H9 (cell line): Measurements from ENCODE around the gene SPTBN4. TPM values are rescaled to one million over a fixed set of nuclear protein-coding genes. Genes with fewer than 3 reads are reported as not detected.

ENCODE experiments used
- DNase-seq: peaks from one replicate; pipeline ENCODE4 v3.0.0-alpha.2; 2017
- H2AFZ ChIP-seq: one replicate; pipeline ENCODE4 v1.6.1; 2013; ENCODE audit warnings: mild to moderate bottlenecking, low read length, control low read depth, moderate library complexity
- H2AK5ac ChIP-seq: 2 replicates; pipeline ENCODE4 v1.6.1; 2013; ENCODE audit warnings: low read length, control low read depth, mixed read lengths; ENCODE audit not compliant: insufficient read length
- H2BK120ac ChIP-seq: one replicate; pipeline ENCODE4 v1.6.1; 2013; ENCODE audit warnings: low read depth, mild to moderate bottlenecking, low read length, control low read depth, inconsistent platforms; ENCODE audit not compliant: poor library complexity, severe bottlenecking
- H2BK12ac ChIP-seq: 2 replicates; pipeline ENCODE4 v1.6.1; 2013; ENCODE audit warnings: low read length, control low read depth, mixed read lengths, low read depth; ENCODE audit not compliant: insufficient read length
- H2BK15ac ChIP-seq: 2 replicates; pipeline ENCODE4 v1.6.1; 2013; ENCODE audit warnings: low read depth, low read length, control low read depth
- H2BK20ac ChIP-seq: one replicate; pipeline ENCODE4 v1.6.1; 2013; ENCODE audit warnings: low read depth, mild to moderate bottlenecking, low read length, control low read depth, inconsistent platforms; ENCODE audit not compliant: poor library complexity, severe bottlenecking
- H2BK5ac ChIP-seq: 2 replicates; pipeline ENCODE4 v1.6.1; 2013; ENCODE audit warnings: low read length, control low read depth, mixed read lengths; ENCODE audit not compliant: insufficient read length
- H3K14ac ChIP-seq: 2 replicates; pipeline ENCODE4 v1.6.1; 2013; ENCODE audit warnings: low read length, control low read depth; ENCODE audit not compliant: insufficient read depth
- H3K18ac ChIP-seq: 2 replicates; pipeline ENCODE4 v1.6.1; 2013; ENCODE audit warnings: low read depth, mild to moderate bottlenecking, mixed read lengths, low read length, control low read depth; ENCODE audit not compliant: insufficient read length
- H3K23ac ChIP-seq: 2 replicates; pipeline ENCODE4 v1.6.1; 2013; ENCODE audit warnings: low read length, control low read depth, mixed read lengths, low read depth; ENCODE audit not compliant: insufficient read length
- H3K23me2 ChIP-seq: 2 replicates; pipeline ENCODE4 v1.6.1; 2013; ENCODE audit warnings: low read depth, mild to moderate bottlenecking, mixed read lengths, low read length, control low read depth; ENCODE audit not compliant: insufficient read length, poor library complexity, severe bottlenecking
- H3K27ac ChIP-seq: 2 replicates; pipeline ENCODE4 v1.5.1; 2013; ENCODE audit warnings: low read length, control low read depth, mixed read lengths, low read depth; ENCODE audit not compliant: insufficient read length
- H3K27me3 ChIP-seq: 2 replicates; pipeline ENCODE4 v1.6.1; 2013; ENCODE audit warnings: low read length, control low read depth, inconsistent platforms; ENCODE audit not compliant: insufficient read depth
- H3K4ac ChIP-seq: 2 replicates; pipeline ENCODE4 v1.6.1; 2013; ENCODE audit warnings: low read depth, mild to moderate bottlenecking, control low read depth, inconsistent platforms, low read length, moderate library complexity
- H3K4me1 ChIP-seq: 2 replicates; pipeline ENCODE4 v1.6.1; 2013; ENCODE audit warnings: low read length, control low read depth, inconsistent platforms; ENCODE audit not compliant: insufficient read depth
- H3K4me2 ChIP-seq: 2 replicates; pipeline ENCODE4 v1.6.1; 2013; ENCODE audit warnings: low read length, control low read depth, mixed read lengths; ENCODE audit not compliant: insufficient read length, insufficient read depth
- H3K56ac ChIP-seq: 2 replicates; pipeline ENCODE4 v1.6.1; 2013; ENCODE audit warnings: low read depth, mild to moderate bottlenecking, mixed read lengths, low read length, control low read depth; ENCODE audit not compliant: insufficient read length
- H3K79me1 ChIP-seq: 2 replicates; pipeline ENCODE4 v1.6.1; 2013; ENCODE audit warnings: low read depth, mild to moderate bottlenecking, moderate library complexity, low read length, control low read depth, inconsistent platforms; ENCODE audit not compliant: insufficient read depth, poor library complexity, severe bottlenecking
- H3K79me2 ChIP-seq: 2 replicates; pipeline ENCODE4 v1.6.1; 2013; ENCODE audit warnings: low read length, control low read depth, inconsistent platforms; ENCODE audit not compliant: insufficient read depth
- H3K9ac ChIP-seq: 2 replicates; pipeline ENCODE4 v1.6.1; 2013; ENCODE audit warnings: low read length, control low read depth, mixed read lengths; ENCODE audit not compliant: insufficient read length; ENCODE audit errors: extremely low read depth
- H3K9me3 ChIP-seq: one replicate; pipeline ENCODE4 v1.6.1; 2013; ENCODE audit warnings: low read depth, low read length, inconsistent platforms; ENCODE audit not compliant: control insufficient read depth
- H3T11ph ChIP-seq: one replicate; pipeline ENCODE4 v1.6.1; 2013; ENCODE audit warnings: mild to moderate bottlenecking, low read length, control low read depth, inconsistent platforms
- H4K20me1 ChIP-seq: one replicate; pipeline ENCODE4 v1.6.1; 2013; ENCODE audit not compliant: control insufficient read depth, insufficient read length, insufficient read depth
- H4K5ac ChIP-seq: 2 replicates; pipeline ENCODE4 v1.6.1; 2013; ENCODE audit warnings: low read depth, mild to moderate bottlenecking, mixed read lengths, low read length, control low read depth; ENCODE audit not compliant: insufficient read length
- H4K8ac ChIP-seq: replicated peaks from 2 replicates; pipeline ENCODE4 v1.6.1; 2013; ENCODE audit warnings: low read length, control low read depth, mixed read lengths, low read depth; ENCODE audit not compliant: insufficient read length
- H4K91ac ChIP-seq: 2 replicates; pipeline ENCODE4 v1.6.1; 2013; ENCODE audit warnings: low read depth, mild to moderate bottlenecking, moderate library complexity, mixed read lengths, low read length, control low read depth; ENCODE audit not compliant: insufficient read length
- H3K27ac Mint-ChIP-seq, 3 experiments: 2 replicates in 2 of 3; 3 replicates in 1 of 3; pipeline ENCODE4 v1.8.0; 2020 to 2021; ENCODE audit warnings: mixed read lengths in 3 of 3, mild to moderate bottlenecking in 1 of 3, moderate library complexity in 1 of 3
- H3K27me3 Mint-ChIP-seq: 2 replicates; pipeline ENCODE4 v1.8.0; 2021; ENCODE audit warnings: low read depth, mild to moderate bottlenecking, moderate library complexity, mixed read lengths
- H3K36me3 Mint-ChIP-seq, 3 experiments: 2 replicates in 2 of 3; 3 replicates in 1 of 3; pipeline ENCODE4 v1.8.0; 2020 to 2021; ENCODE audit warnings: low read depth in 3 of 3, mixed read lengths in 3 of 3; ENCODE audit not compliant: insufficient read depth in 1 of 3
- H3K4me1 Mint-ChIP-seq, 2 experiments: 2 replicates each; pipeline ENCODE4 v1.8.0; 2020; ENCODE audit warnings: mixed read lengths in 2 of 2
- H3K4me3 Mint-ChIP-seq, 2 experiments: 2 replicates in 1 of 2; 3 replicates in 1 of 2; pipeline ENCODE4 v1.8.0; 2020 to 2021; ENCODE audit warnings: mild to moderate bottlenecking in 2 of 2, mixed read lengths in 2 of 2, moderate library complexity in 1 of 2
- H3K9me3 Mint-ChIP-seq, 2 experiments: 2 replicates in 1 of 2; 3 replicates in 1 of 2; pipeline ENCODE4 v1.8.0; 2020; ENCODE audit warnings: mild to moderate bottlenecking in 2 of 2, mixed read lengths in 2 of 2, moderate library complexity in 1 of 2
- WGBS: extraction: QIAGEN DNeasy Blood & Tissue Kit; methylation state at CpG from one replicate; pipeline ENCODE4 v1.1.7; 2013; ENCODE audit warnings: missing lambda C conversion rate, low lambda C conversion rate, mixed read lengths; ENCODE audit not compliant: insufficient read length; ENCODE audit errors: extremely low coverage; 5-methylcytosine and 5-hydroxymethylcytosine counted together
- total RNA-seq: library from RNA; stranded (reverse); gene quantifications from 2 replicates; pipeline ENCODE4 v1.2.1, GENCODE V29; 2021
- TF ChIP-seq, protein P1 (sequence below): fragments of 200-600 bp; sonication (generic); conservative IDR thresholded peaks from 3 replicates; pipeline ENCODE4 v1.8.0; 2021; ENCODE audit warnings: antibody characterized with exemption, mild to moderate bottlenecking

SPTBN4 gene
- total RNA-seq, 1 experiment from 2014 or later = 2.9 TPM

- peaks cover 3% of the 10 kb centered on the region for H3K23me2 ChIP-seq
- no peak within 1 kb of the TSS for H2BK20ac ChIP-seq
- H3K14ac ChIP-seq = peak within 1 kb of the TSS; percentile 98; the same call in 1 of the 2 replicates
- Mint-ChIP-seq H3K36me3 (peaks cover 15 to 30% (median 25%) of the 10 kb centered on the region in 3 experiments; a peak in 6 of 7 replicates), H3K4me3 (peak within 1 kb of the TSS; percentile 91 to 96), H3K4me1 (peaks cover 28 to 32% of the 10 kb centered on the region in 2 experiments), H3K27ac (peak within 1 kb of the TSS; percentile 98 to 100 (median 98)), H3K9me3 (no peaks in the 10 kb centered on the region; a peak in 1 of 5 replicates), H3K27me3 (no peaks in the 10 kb centered on the region)
- peak within 1 kb of the TSS; percentile 20 for H2BK5ac ChIP-seq
- H3K23ac ChIP-seq = no peak within 1 kb of the TSS
- H3K4me1 ChIP-seq = no peaks in the 10 kb centered on the region
- H3K9me3 ChIP-seq = no peaks in the 10 kb centered on the region
- H2BK15ac ChIP-seq = no peak within 1 kb of the TSS
- H2AK5ac ChIP-seq = no peak within 1 kb of the TSS
- TF ChIP-seq, protein P1, sequence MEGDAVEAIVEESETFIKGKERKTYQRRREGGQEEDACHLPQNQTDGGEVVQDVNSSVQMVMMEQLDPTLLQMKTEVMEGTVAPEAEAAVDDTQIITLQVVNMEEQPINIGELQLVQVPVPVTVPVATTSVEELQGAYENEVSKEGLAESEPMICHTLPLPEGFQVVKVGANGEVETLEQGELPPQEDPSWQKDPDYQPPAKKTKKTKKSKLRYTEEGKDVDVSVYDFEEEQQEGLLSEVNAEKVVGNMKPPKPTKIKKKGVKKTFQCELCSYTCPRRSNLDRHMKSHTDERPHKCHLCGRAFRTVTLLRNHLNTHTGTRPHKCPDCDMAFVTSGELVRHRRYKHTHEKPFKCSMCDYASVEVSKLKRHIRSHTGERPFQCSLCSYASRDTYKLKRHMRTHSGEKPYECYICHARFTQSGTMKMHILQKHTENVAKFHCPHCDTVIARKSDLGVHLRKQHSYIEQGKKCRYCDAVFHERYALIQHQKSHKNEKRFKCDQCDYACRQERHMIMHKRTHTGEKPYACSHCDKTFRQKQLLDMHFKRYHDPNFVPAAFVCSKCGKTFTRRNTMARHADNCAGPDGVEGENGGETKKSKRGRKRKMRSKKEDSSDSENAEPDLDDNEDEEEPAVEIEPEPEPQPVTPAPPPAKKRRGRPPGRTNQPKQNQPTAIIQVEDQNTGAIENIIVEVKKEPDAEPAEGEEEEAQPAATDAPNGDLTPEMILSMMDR = no peak
- no peaks in the 10 kb centered on the region for H3K27me3 ChIP-seq
- H3K4me2 ChIP-seq = peak within 1 kb of the TSS; percentile 96
- peak within 1 kb of the TSS; percentile 97 for H3K18ac ChIP-seq
- H3K9ac ChIP-seq = peak within 1 kb of the TSS; percentile 78
- H2BK12ac ChIP-seq = no peak within 1 kb of the TSS
- H4K20me1 ChIP-seq = no peaks in the 10 kb centered on the region
- peaks cover 4% of the 10 kb centered on the region; the same call in 1 of the 2 replicates for H3K79me2 ChIP-seq
- peak within 1 kb of the TSS; percentile 89 for H2AFZ ChIP-seq
- H3K56ac ChIP-seq = no peak within 1 kb of the TSS
- no CpG with 5 or more reads among the region's 72 CpGs for WGBS
- H4K91ac ChIP-seq = no peak within 1 kb of the TSS
- H4K8ac ChIP-seq = no peak within 1 kb of the TSS
- H3T11ph ChIP-seq = no peak within 1 kb of the TSS
- no peak within 1 kb of the TSS for H2BK120ac ChIP-seq
- DNase-seq = peak; percentile 96
- no peak within 1 kb of the TSS for H4K5ac ChIP-seq
- H3K79me1 ChIP-seq = peaks cover 6% of the 10 kb centered on the region
- H3K27ac ChIP-seq = peak within 1 kb of the TSS; percentile 67
- no peak within 1 kb of the TSS; the same call in 1 of the 2 replicates for H3K4ac ChIP-seq
Measured at GRCh38 chr19:40444000-40444824, 22.6 kb upstream of the SPTBN4 start, which contains the start of gene SERTAD3. Gene SERTAD3, minus strand, starts transcription at chr19:40444335. Its CDS starts 2,255 bp downstream, at chr19:40442080.
